ENCODE data around the gene VKORC1L1. TPM values are rescaled to one million over a fixed set of nuclear protein-coding genes. Genes with fewer than 3 reads are reported as not detected.

VKORC1L1 gene
- 15.1 and 19.5 TPM in 2 replicates for total RNA-seq

GRCh38 chr7:65872776-65873581, at the start of gene VKORC1L1:
Gene VKORC1L1 (plus strand): TSS chr7:65873074. CDS start chr7:65873372, 298 bp downstream.

GRCh38 chr7:65981965-65982792, 109.3 kb downstream of the VKORC1L1 start, which contains the start of gene GUSB:
Gene GUSB (minus strand): TSS chr7:65982213. CDS start chr7:65982183, 30 bp downstream.

Small RNA genes lying within 50 kb of the gene (small RNA-seq; reads per million reads assigned to genes)
- gene AC073261.1 (ENCODE audit: low replicate concordance) (not detected), gene RNU6-973P (ENCODE audit: low replicate concordance) (not detected)

Other genes with a start within 250 kb of the VKORC1L1 start
- gene GUSB, start 109.1 kb downstream of the VKORC1L1 start, total RNA-seq: 19.2 and 33.0 TPM in 2 replicates
- gene ASL, start 202.7 kb downstream of the VKORC1L1 start, total RNA-seq: 60.8 and 67.3 TPM in 2 replicates
- 38.7 and 40.9 TPM in 2 replicates for gene CRCP, start 241.8 kb downstream of the VKORC1L1 start, total RNA-seq